ENCODE data around the gene C22orf39.

- TF ChIP-seq CTCF (IDR thresholded peaks at IDR 0.05; ENCODE audit: borderline replicate concordance, extremely low read depth, low read length, poor library complexity, severe bottlenecking) (no peak), EZH2 (IDR thresholded peaks at IDR 0.05; ENCODE audit: borderline replicate concordance, low read depth, low read length, severe bottlenecking) (no peak)
Measured at GRCh38 chr22:19402642-19403191, 44.8 kb downstream of the C22orf39 start.
